Ascending aorta (tissue), 2 donors: ENCODE measurements around the gene LYPLA2. TPM values are rescaled to one million over a fixed set of nuclear protein-coding genes. Genes with fewer than 3 reads are reported as not detected.

Source experiments
- DNase-seq, 2 donors: peaks; one replicate each; pipeline ENCODE4 v3.0.0-alpha.2; 2019; ENCODE audit warnings: low spot score in 2 of 2
- H3K27ac ChIP-seq, 2 donors: fragments of 200-600 bp; sonication (generic); one replicate each; pipeline ENCODE4 v1.5.1; 2016 to 2017; ENCODE audit warnings: mild to moderate bottlenecking in 1 of 2
- H3K27me3 ChIP-seq: fragments of 200-600 bp; sonication (generic); one replicate; pipeline ENCODE4 v1.5.1; 2017
- H3K36me3 ChIP-seq, 2 donors: fragments of 200-600 bp; sonication (generic); one replicate each; pipeline ENCODE4 v1.5.1; 2016
- H3K4me1 ChIP-seq, 2 donors: fragments of 200-600 bp; sonication (generic); one replicate each; pipeline ENCODE4 v1.5.1; 2016 to 2017; ENCODE audit warnings: mild to moderate bottlenecking in 1 of 2
- H3K4me3 ChIP-seq, 2 donors: fragments of 200-600 bp; sonication (generic); one replicate each; pipeline ENCODE4 v1.5.1; 2016 to 2017; ENCODE audit warnings: mild to moderate bottlenecking in 1 of 2
- H3K9me3 ChIP-seq, 2 donors: fragments of 200-600 bp; sonication (generic); one replicate each; pipeline ENCODE4 v1.5.1; 2016
- CTCF ChIP-seq, 3 experiments: fragments of 200-600 bp in 2 of 3; fragments of 450-650 bp in 1 of 3; sonication (generic) in 2 of 3; IDR thresholded peaks; one replicate each; pipeline ENCODE4 v1.5.1; 2016 to 2019; ENCODE audit warnings: antibody characterized with exemption in 3 of 3, mild to moderate bottlenecking in 1 of 3, moderate library complexity in 1 of 3
- intact Hi-C: fragments of 100-400 bp; cut with DNase I; formaldehyde crosslinking; loops from one replicate; pipeline ENCODE4 v1.15.1; 2023
- total RNA-seq: library from RNA; depleted of rRNA; stranded (reverse); fragments of >200 nt; gene quantifications from one replicate; pipeline ENCODE4 v1.1.0, GENCODE V29; 2016

LYPLA2 gene
- total RNA-seq, 1 donor from 2014 or later, result 127 TPM

DNA sequence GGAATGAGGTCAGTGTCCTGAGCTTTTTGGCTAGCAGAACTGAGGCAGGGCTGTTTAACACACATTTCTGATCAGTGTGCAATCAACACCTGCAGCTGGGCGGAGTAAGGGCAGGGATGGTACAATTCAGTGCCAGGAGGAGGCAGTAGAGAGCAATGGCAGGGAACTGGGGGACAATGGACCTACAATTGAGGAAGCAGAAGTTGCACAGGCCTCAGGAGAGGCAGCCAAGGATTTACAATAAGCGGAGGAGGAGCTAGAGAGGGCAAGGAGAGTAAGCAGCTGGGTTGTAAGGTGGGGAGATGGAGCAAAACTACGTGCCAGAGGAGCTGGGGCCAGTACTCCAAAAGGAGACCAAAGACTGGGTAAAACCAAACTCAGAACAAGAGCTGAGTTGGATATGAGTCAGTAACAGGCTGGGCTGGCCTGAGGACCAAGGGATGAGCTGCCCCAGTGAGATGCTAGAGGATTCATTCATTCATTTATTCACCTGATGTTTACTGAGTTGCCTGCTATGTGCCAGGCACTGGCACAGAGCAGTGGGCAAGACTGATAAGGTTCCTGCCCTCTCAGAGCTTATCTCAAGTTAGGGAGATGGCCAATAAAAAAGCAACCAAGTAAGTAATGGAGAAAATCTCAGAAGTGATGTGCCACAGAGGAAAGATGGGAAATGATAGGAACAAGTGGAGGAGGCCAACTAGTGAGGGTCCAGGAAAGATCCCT is 20.0 kb downstream of the LYPLA2 start:
- no peaks in the 10 kb centered on the region for H3K9me3 ChIP-seq
- intact Hi-C loops, result loop anchor here (10.0 kb wide), 1 partner anchor 104 kb away; the partner anchor contains the start of gene CNR2
- TF ChIP-seq CTCF (IDR thresholded peaks at IDR 0.05), result peak; percentile 40 to 50 (median 42)
- DNase-seq, result no peak
- H3K4me3 ChIP-seq, result no peak overlapping the region
- no peaks in the 10 kb centered on the region for H3K27me3 ChIP-seq
- H3K27ac ChIP-seq, result no peak overlapping the region
- no peaks in the 10 kb centered on the region for H3K4me1 ChIP-seq
- peaks cover 48 to 72% of the 10 kb centered on the region in 2 donors for H3K36me3 ChIP-seq

DNA sequence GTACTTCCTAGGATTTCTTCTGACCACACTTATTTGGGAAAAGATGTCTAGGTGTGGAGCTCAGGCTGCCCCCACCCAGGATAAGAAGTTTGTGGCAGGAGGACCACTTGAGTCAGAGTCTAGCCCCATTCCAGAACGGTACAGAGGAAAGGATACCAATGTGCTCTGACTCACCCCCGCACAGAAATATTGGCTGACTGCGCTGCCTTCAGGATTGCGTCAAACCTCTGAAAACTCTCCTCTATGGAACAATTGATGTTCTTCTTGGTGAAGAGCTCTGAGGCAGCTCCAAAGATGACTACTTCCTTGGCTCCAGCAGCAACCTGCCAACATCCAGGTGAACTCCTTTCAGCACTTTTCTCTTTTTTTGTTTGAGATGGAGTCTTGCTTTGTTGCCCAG is 23.1 kb downstream of the LYPLA2 start:
- intact Hi-C loops, result loop anchor here (10.0 kb wide), 1 partner anchor 101 kb away; the partner anchor contains the start of gene CNR2
- peaks cover 57 to 77% of the 10 kb centered on the region in 2 donors for H3K36me3 ChIP-seq
- DNase-seq, result no peak

GRCh38 chr1:23816361-23816760 is 25.4 kb downstream of the LYPLA2 start:
- Histone ChIP-seq H3K9me3 (no peaks in the 10 kb centered on the region), H3K27me3 (no peaks in the 10 kb centered on the region), H3K36me3 (peaks cover 63 to 78% of the 10 kb centered on the region in 2 donors), H3K4me3 (no peak overlapping the region), H3K27ac (no peak overlapping the region), H3K4me1 (no peaks in the 10 kb centered on the region)
- no peak for TF ChIP-seq CTCF (IDR thresholded peaks at IDR 0.05)
- intact Hi-C loops, result loop anchor here (10.0 kb wide), 1 partner anchor 98 kb away; the partner anchor contains the start of gene CNR2
- DNase-seq, result no peak

More for the DNA sequence above, 23.1 kb downstream of the LYPLA2 start:
- Histone ChIP-seq H3K9me3 (no peaks in the 10 kb centered on the region), H3K27ac (no peak overlapping the region), H3K4me3 (no peak overlapping the region), H3K4me1 (no peaks in the 10 kb centered on the region), H3K27me3 (no peaks in the 10 kb centered on the region)
- TF ChIP-seq CTCF (IDR thresholded peaks at IDR 0.05), result no peak

GRCh38 chr1:23816906-23817305 is 26.0 kb downstream of the LYPLA2 start:
- no peaks in the 10 kb centered on the region for H3K27me3 ChIP-seq
- H3K4me3 ChIP-seq, result no peak overlapping the region
- TF ChIP-seq CTCF (IDR thresholded peaks at IDR 0.05), result no peak
- no peak for DNase-seq
- H3K4me1 ChIP-seq, result no peaks in the 10 kb centered on the region
- H3K27ac ChIP-seq, result no peak overlapping the region
- intact Hi-C loops, result loop anchor here (10.0 kb wide), 1 partner anchor 98 kb away; the partner anchor contains the start of gene CNR2
- peaks cover 63 to 72% of the 10 kb centered on the region in 2 donors for H3K36me3 ChIP-seq
- H3K9me3 ChIP-seq, result no peaks in the 10 kb centered on the region

- TF ChIP-seq CTCF (IDR thresholded peaks at IDR 0.05), result no peak
- no peaks in the 10 kb centered on the region for H3K4me1 ChIP-seq
- no peaks in the 10 kb centered on the region for H3K27me3 ChIP-seq
- peaks cover 59 to 65% of the 10 kb centered on the region in 2 donors for H3K36me3 ChIP-seq
- no peak for DNase-seq
- intact Hi-C loops, result loop anchor here (10.0 kb wide), 1 partner anchor 97 kb away; the partner anchor contains the start of gene CNR2
- H3K4me3 ChIP-seq, result no peak overlapping the region
- no peak overlapping the region for H3K27ac ChIP-seq
- no peaks in the 10 kb centered on the region for H3K9me3 ChIP-seq
Observed at GRCh38 chr1:23817633-23818032, 26.7 kb downstream of the LYPLA2 start.
